Measurements from ENCODE around the gene WDR70. TPM values are rescaled to one million over a fixed set of nuclear protein-coding genes. Genes with fewer than 3 reads are reported as not detected.

The WDR70 gene
- total and polyA plus RNA-seq, 4 donors: 11.0 to 57.8 (median 26.2) TPM

GRCh38 chr5:37519807-37520206, 140.7 kb downstream of the WDR70 start:
- H3K9ac ChIP-seq (ENCODE audit: insufficient read depth in 1 of 2, low read length in 2 of 2): no peak overlapping the region
- no peaks in the 10 kb centered on the region for H3K27me3 ChIP-seq (ENCODE audit: control insufficient read depth in 3 of 3, insufficient read depth in 3 of 3, low read length in 2 of 3)
- H3K36me3 ChIP-seq (ENCODE audit: control insufficient read depth in 4 of 4, insufficient read depth in 4 of 4, low read length in 4 of 4): peaks cover 3 to 5% (median 4%) of the 10 kb centered on the region in 4 donors
- no peak overlapping the region for H3K4me3 ChIP-seq
- TF ChIP-seq, protein P1, sequence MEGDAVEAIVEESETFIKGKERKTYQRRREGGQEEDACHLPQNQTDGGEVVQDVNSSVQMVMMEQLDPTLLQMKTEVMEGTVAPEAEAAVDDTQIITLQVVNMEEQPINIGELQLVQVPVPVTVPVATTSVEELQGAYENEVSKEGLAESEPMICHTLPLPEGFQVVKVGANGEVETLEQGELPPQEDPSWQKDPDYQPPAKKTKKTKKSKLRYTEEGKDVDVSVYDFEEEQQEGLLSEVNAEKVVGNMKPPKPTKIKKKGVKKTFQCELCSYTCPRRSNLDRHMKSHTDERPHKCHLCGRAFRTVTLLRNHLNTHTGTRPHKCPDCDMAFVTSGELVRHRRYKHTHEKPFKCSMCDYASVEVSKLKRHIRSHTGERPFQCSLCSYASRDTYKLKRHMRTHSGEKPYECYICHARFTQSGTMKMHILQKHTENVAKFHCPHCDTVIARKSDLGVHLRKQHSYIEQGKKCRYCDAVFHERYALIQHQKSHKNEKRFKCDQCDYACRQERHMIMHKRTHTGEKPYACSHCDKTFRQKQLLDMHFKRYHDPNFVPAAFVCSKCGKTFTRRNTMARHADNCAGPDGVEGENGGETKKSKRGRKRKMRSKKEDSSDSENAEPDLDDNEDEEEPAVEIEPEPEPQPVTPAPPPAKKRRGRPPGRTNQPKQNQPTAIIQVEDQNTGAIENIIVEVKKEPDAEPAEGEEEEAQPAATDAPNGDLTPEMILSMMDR (IDR thresholded peaks at IDR 0.05; ENCODE audit: control extremely low read depth, extremely low read depth): no peak
- DNase-seq (no peak), ATAC-seq (ENCODE audit: insufficient read depth, low FRiP score) (no peak)
- 92 to 95% methylated on average over 1 of the region's 1 CpG for WGBS, 2 donors
- peaks cover 0 to 6% (median 3%) of the 10 kb centered on the region in 4 donors for H3K9me3 ChIP-seq (ENCODE audit: control insufficient read depth in 4 of 4, insufficient read depth in 3 of 4, low read length in 3 of 4)
- no peaks in the 10 kb centered on the region for H3K4me1 ChIP-seq (ENCODE audit: control insufficient read depth in 5 of 5, insufficient read depth in 5 of 5, low read length in 5 of 5)
- no peak overlapping the region for H3K27ac ChIP-seq (ENCODE audit: low read depth in 1 of 2, low read length in 1 of 2)

DNA sequence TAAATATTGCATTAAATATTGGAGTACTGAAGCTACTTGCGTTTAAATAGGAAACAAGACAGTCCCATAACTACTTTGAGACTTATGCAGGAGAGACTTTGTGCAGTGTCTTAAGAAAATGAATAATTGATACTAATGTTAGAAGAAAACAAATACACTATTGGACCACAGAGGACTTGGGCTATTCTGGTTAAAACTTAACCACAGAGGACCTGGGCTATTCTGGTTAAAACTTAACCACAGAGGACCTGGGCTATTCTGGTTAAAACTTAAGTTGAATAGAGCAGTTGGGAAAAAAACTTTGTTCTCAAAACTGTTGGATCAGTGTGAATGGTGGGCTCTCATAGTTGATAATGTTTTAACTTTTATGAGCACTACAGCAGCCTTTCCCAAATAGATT, 141.7 kb downstream of the WDR70 start:
- peaks cover 0 to 6% (median 3%) of the 10 kb centered on the region in 4 donors for H3K9me3 ChIP-seq (ENCODE audit: control insufficient read depth in 4 of 4, insufficient read depth in 3 of 4, low read length in 3 of 4)
- H3K4me1 ChIP-seq (ENCODE audit: control insufficient read depth in 5 of 5, insufficient read depth in 5 of 5, low read length in 5 of 5): no peaks in the 10 kb centered on the region
- H3K9ac ChIP-seq (ENCODE audit: insufficient read depth in 1 of 2, low read length in 2 of 2): no peak overlapping the region
- DNase-seq: no peak
- no peak for ATAC-seq (ENCODE audit: insufficient read depth, low FRiP score)
- H3K4me3 ChIP-seq: no peak overlapping the region
- 92 to 95% methylated on average over 1 of the region's 1 CpG for WGBS, 2 donors
- no peaks in the 10 kb centered on the region for H3K27me3 ChIP-seq (ENCODE audit: control insufficient read depth in 3 of 3, insufficient read depth in 3 of 3, low read length in 2 of 3)
- no peak overlapping the region for H3K27ac ChIP-seq (ENCODE audit: low read depth in 1 of 2, low read length in 1 of 2)
- H3K36me3 ChIP-seq (ENCODE audit: control insufficient read depth in 4 of 4, insufficient read depth in 4 of 4, low read length in 4 of 4): peaks cover 3 to 5% (median 4%) of the 10 kb centered on the region in 4 donors
- TF ChIP-seq, protein P1 (IDR thresholded peaks at IDR 0.05; ENCODE audit: control extremely low read depth, extremely low read depth): no peak

DNA sequence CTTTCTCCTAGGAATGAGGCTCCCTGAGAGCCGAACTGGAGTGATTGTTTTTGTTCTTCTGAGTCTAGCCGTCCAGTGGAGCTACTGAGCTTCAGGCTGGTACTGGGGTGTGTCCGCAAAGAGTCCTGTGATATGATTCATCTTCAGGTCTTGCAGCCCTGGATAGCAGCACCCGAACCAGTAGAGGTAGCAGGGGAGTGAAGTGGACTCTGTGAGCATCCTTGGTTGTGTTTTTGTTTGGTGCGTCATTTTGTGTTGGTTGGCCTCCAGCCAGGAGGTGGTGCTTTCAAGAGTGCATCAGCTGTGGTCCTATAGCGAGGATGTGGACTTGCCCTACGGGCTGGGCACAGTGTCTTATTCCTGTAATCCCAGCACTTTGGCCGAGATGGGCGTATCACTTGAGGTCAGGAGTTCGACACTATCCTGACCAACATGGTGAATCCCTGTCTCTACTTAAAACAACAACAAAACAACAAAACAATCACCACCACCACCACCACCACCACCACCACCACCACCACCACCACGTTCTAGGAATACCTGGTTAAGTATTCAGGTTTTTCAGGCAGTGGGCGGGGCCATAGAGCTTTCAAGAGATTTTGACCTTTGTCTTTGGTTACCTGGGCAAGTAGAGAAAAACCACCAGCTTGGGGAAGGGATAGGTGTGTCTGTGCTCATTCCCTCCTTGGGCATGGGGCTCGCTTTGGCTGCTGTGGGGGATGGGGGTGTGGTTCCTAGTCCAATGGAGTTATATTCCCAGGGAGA, 154.0 kb downstream of the WDR70 start:
- H3K9ac ChIP-seq (ENCODE audit: insufficient read depth in 1 of 2, low read length in 2 of 2): no peak overlapping the region
- H3K4me3 ChIP-seq: no peak overlapping the region
- TF ChIP-seq, protein P1 (IDR thresholded peaks at IDR 0.05; ENCODE audit: control extremely low read depth, extremely low read depth): no peak
- WGBS, 2 donors: 97% methylated on average over 13 of the region's 13 CpGs
- no peaks in the 10 kb centered on the region for H3K27me3 ChIP-seq (ENCODE audit: control insufficient read depth in 3 of 3, insufficient read depth in 3 of 3, low read length in 2 of 3)
- peaks cover 0 to 6% (median 0%) of the 10 kb centered on the region in 4 donors for H3K9me3 ChIP-seq (ENCODE audit: control insufficient read depth in 4 of 4, insufficient read depth in 3 of 4, low read length in 3 of 4)
- no peaks in the 10 kb centered on the region for H3K4me1 ChIP-seq (ENCODE audit: control insufficient read depth in 5 of 5, insufficient read depth in 5 of 5, low read length in 5 of 5)
- H3K36me3 ChIP-seq (ENCODE audit: control insufficient read depth in 4 of 4, insufficient read depth in 4 of 4, low read length in 4 of 4): peaks cover 0 to 9% (median 0%) of the 10 kb centered on the region in 4 donors
- DNase-seq: no peak
- ATAC-seq (ENCODE audit: insufficient read depth, low FRiP score): no peak
- no peak overlapping the region for H3K27ac ChIP-seq (ENCODE audit: low read depth in 1 of 2, low read length in 1 of 2)

Measured in lung (tissue), 12 donors.